GM19238 (cell line): ENCODE measurements around the gene ZCCHC24.
"Not testable (repeated sequence)": the region's sequence is repeated elsewhere in the genome, so short reads cannot be mapped to it uniquely, and the experiment has no call there.

ENCODE experiments used
- DNase-seq: peaks from one replicate; pipeline ENCODE4 v3.0.0; 2011; ENCODE audit warnings: low spot score; ENCODE audit not compliant: insufficient read length

The ZCCHC24 gene

GRCh38 chr10:79447249-79447648, 1.8 kb upstream of the ZCCHC24 start:
- DNase-seq = not testable (repeated sequence)

GRCh38 chr10:79446758-79447084, 1.3 kb upstream of the ZCCHC24 start:
- DNase-seq = no peak

- no peak for DNase-seq
Observed at GRCh38 chr10:79445977-79446757, 743 bp upstream of the ZCCHC24 start.

- peak; percentile 47 for DNase-seq
Observed at GRCh38 chr10:79444199-79445119, 965 bp downstream of the ZCCHC24 start.

- DNase-seq = no peak
Observed at GRCh38 chr10:79443338-79444198, 1.9 kb downstream of the ZCCHC24 start.

GRCh38 chr10:79442171-79443040, 3.0 kb downstream of the ZCCHC24 start:
- no peak for DNase-seq

GRCh38 chr10:79441433-79441832, 4.0 kb downstream of the ZCCHC24 start:
- DNase-seq = no peak

- DNase-seq = no peak
Observed at GRCh38 chr10:79440281-79440680, 5.1 kb downstream of the ZCCHC24 start.

GRCh38 chr10:79438699-79439085, 6.7 kb downstream of the ZCCHC24 start:
- DNase-seq = no peak

- DNase-seq = no peak
Observed at GRCh38 chr10:79438021-79438698, 7.3 kb downstream of the ZCCHC24 start.

GRCh38 chr10:79437111-79437814, 8.2 kb downstream of the ZCCHC24 start:
- DNase-seq = no peak

- no peak for DNase-seq
Observed at GRCh38 chr10:79436850-79437103, 8.6 kb downstream of the ZCCHC24 start.

GRCh38 chr10:79436066-79436849, 9.2 kb downstream of the ZCCHC24 start:
- no peak for DNase-seq

GRCh38 chr10:79435271-79436065, 10.0 kb downstream of the ZCCHC24 start:
- no peak for DNase-seq

- DNase-seq = no peak
Observed at GRCh38 chr10:79434821-79435251, 10.6 kb downstream of the ZCCHC24 start.

- no peak for DNase-seq
Observed at GRCh38 chr10:79434223-79434687, 11.2 kb downstream of the ZCCHC24 start.

- no peak for DNase-seq
Observed at GRCh38 chr10:79433324-79434222, 11.9 kb downstream of the ZCCHC24 start.
